ENCODE data around the gene NSUN2. TPM values are rescaled to one million over a fixed set of nuclear protein-coding genes. Genes with fewer than 3 reads are reported as not detected.

Gene NSUN2
- total RNA-seq, 1 experiment from 2014 or later, result 118 TPM

GRCh38 chr5:6606884-6607558 lies 25.8 kb downstream of the NSUN2 start:
- no peak for DNase-seq (ENCODE audit: extremely low read depth, low read depth)

- no peak for DNase-seq (ENCODE audit: extremely low read depth, low read depth)
These were observed 27.9 kb downstream of the NSUN2 start for GRCh38 chr5:6604946-6605345.

GRCh38 chr5:6604341-6604740 lies 28.5 kb downstream of the NSUN2 start:
- DNase-seq (ENCODE audit: extremely low read depth, low read depth), result no peak

- no peak for DNase-seq (ENCODE audit: extremely low read depth, low read depth)
These were observed 29.2 kb downstream of the NSUN2 start for GRCh38 chr5:6603643-6604042.

- DNase-seq (ENCODE audit: extremely low read depth, low read depth), result no peak
These were observed 30.4 kb downstream of the NSUN2 start for GRCh38 chr5:6602441-6602840.

GRCh38 chr5:6601816-6602215 lies 31.0 kb downstream of the NSUN2 start:
- DNase-seq (ENCODE audit: extremely low read depth, low read depth), result no peak

- no peak for DNase-seq (ENCODE audit: extremely low read depth, low read depth)
These were observed 31.6 kb downstream of the NSUN2 start for GRCh38 chr5:6601271-6601670.

- no peak for DNase-seq (ENCODE audit: extremely low read depth, low read depth)
These were observed 33.1 kb downstream of the NSUN2 start for GRCh38 chr5:6599739-6600138.

- no peak for DNase-seq (ENCODE audit: extremely low read depth, low read depth)
These were observed 34.4 kb downstream of the NSUN2 start for GRCh38 chr5:6598351-6598900.

- DNase-seq (ENCODE audit: extremely low read depth, low read depth), result no peak
These were observed 35.3 kb downstream of the NSUN2 start for GRCh38 chr5:6597557-6597956.

GRCh38 chr5:6596388-6596787 lies 36.5 kb downstream of the NSUN2 start:
- no peak for DNase-seq (ENCODE audit: extremely low read depth, low read depth)

GRCh38 chr5:6595405-6595804 lies 37.4 kb downstream of the NSUN2 start:
- no peak for DNase-seq (ENCODE audit: extremely low read depth, low read depth)

GRCh38 chr5:6594066-6594465 lies 38.8 kb downstream of the NSUN2 start:
- DNase-seq (ENCODE audit: extremely low read depth, low read depth), result no peak

- no peak for DNase-seq (ENCODE audit: extremely low read depth, low read depth)
These were observed 39.5 kb downstream of the NSUN2 start for GRCh38 chr5:6593148-6594016.

GRCh38 chr5:6592601-6593000 lies 40.2 kb downstream of the NSUN2 start:
- DNase-seq (ENCODE audit: extremely low read depth, low read depth), result no peak

GRCh38 chr5:6591671-6592288 lies 41.1 kb downstream of the NSUN2 start:
- DNase-seq (ENCODE audit: extremely low read depth, low read depth), result no peak

- DNase-seq (ENCODE audit: extremely low read depth, low read depth), result no peak
These were observed 42.3 kb downstream of the NSUN2 start for GRCh38 chr5:6590581-6590980.

- DNase-seq (ENCODE audit: extremely low read depth, low read depth), result no peak
These were observed 45.7 kb downstream of the NSUN2 start for GRCh38 chr5:6587171-6587570.

GRCh38 chr5:6586647-6587042 lies 46.2 kb downstream of the NSUN2 start:
- no peak for DNase-seq (ENCODE audit: extremely low read depth, low read depth)

- DNase-seq (ENCODE audit: extremely low read depth, low read depth), result no peak
These were observed 46.8 kb downstream of the NSUN2 start for GRCh38 chr5:6585939-6586646.

GRCh38 chr5:6585168-6585567 lies 47.7 kb downstream of the NSUN2 start:
- no peak for DNase-seq (ENCODE audit: extremely low read depth, low read depth)

All from NCI-H460 (cell line).